Neural crest cell (in vitro differentiated cells): Measurements from ENCODE around the gene VPS13C. TPM values are rescaled to one million over a fixed set of nuclear protein-coding genes. Genes with fewer than 3 reads are reported as not detected.

ENCODE experiments used
- DNase-seq: peaks from one replicate; pipeline ENCODE4 v3.0.0; 2021; ENCODE audit warnings: low read depth, mixed read lengths, low spot score
- H3K27ac Mint-ChIP-seq: one replicate; pipeline ENCODE4 v1.8.0; 2021; ENCODE audit warnings: mild to moderate bottlenecking, mixed read lengths; ENCODE audit not compliant: unreplicated experiment
- H3K27me3 Mint-ChIP-seq: 2 replicates; pipeline ENCODE4 v1.8.0; 2021; ENCODE audit warnings: low read depth, mild to moderate bottlenecking, mixed read lengths
- H3K36me3 Mint-ChIP-seq: 2 replicates; pipeline ENCODE4 v1.8.0; 2021; ENCODE audit warnings: low read depth, mild to moderate bottlenecking, mixed read lengths
- H3K4me1 Mint-ChIP-seq: 2 replicates; pipeline ENCODE4 v1.8.0; 2021; ENCODE audit warnings: mixed read lengths
- H3K4me3 Mint-ChIP-seq: one replicate; pipeline ENCODE4 v1.8.0; 2021; ENCODE audit warnings: mild to moderate bottlenecking, mixed read lengths
- H3K9me3 Mint-ChIP-seq: 2 replicates; pipeline ENCODE4 v1.8.0; 2021; ENCODE audit warnings: mixed read lengths
- CTCF ChIP-seq: fragments of 200-600 bp; sonication (generic); conservative IDR thresholded peaks from 2 replicates; pipeline ENCODE4 v1.5.0; 2021; ENCODE audit warnings: antibody characterized with exemption, mild to moderate bottlenecking
- total RNA-seq: library from RNA; stranded (reverse); gene quantifications from 2 replicates; pipeline ENCODE4 v1.2.1, GENCODE V29; 2021

VPS13C gene
- total RNA-seq, 1 donor from 2014 or later, result 33.1 TPM

DNA sequence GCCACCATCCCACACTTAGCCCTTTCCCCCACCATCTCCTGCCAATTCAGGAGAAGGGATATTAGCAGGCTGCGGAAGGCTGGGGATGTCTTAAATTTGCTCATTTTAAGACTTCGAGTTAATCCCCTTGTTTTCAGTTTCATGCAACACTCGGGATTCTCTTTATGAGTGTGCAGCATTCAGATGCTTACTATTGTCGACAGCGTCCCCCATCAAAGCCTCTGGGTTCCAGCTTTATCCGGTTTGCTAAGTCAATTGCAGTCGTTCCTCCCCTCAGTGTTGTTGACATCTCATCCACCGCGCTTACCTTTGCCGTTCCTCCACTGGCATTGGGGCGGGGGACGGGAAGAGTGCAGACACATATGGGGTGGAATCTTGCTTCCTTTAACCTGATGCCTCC lies 220.2 kb downstream of the VPS13C start:
- no peaks in the 10 kb centered on the region for H3K4me1 Mint-ChIP-seq
- no peak for DNase-seq
- no peak overlapping the region for H3K4me3 Mint-ChIP-seq
- H3K36me3 Mint-ChIP-seq, result no peaks in the 10 kb centered on the region
- H3K27me3 Mint-ChIP-seq, result no peaks in the 10 kb centered on the region
- TF ChIP-seq CTCF, result no peak
- H3K9me3 Mint-ChIP-seq, result no peaks in the 10 kb centered on the region
- H3K27ac Mint-ChIP-seq, result no peak overlapping the region

DNA sequence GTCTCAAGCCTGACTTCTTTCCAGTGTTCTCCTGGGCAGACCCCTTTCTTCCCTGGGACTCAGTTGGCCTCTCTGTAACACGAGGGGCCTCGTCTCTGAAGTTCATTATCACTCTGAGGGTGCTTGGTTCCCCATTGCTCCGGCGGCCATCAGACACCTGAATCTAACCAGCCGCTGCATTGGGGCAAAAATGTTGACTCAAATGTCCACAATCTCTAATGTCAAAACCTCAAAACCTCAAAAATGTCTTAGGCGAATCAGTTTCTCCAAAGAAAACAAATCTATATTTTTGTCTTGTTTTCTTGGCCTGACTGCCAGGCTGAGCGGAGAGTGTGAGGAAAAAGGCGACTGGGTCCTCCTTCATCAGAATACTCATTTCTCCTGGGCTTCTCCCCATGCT lies 220.7 kb downstream of the VPS13C start:
- peaks cover 2% of the 10 kb centered on the region for H3K27me3 Mint-ChIP-seq
- no peaks in the 10 kb centered on the region for H3K9me3 Mint-ChIP-seq
- H3K4me3 Mint-ChIP-seq, result no peak overlapping the region
- DNase-seq, result no peak
- no peaks in the 10 kb centered on the region for H3K4me1 Mint-ChIP-seq
- H3K36me3 Mint-ChIP-seq, result no peaks in the 10 kb centered on the region
- TF ChIP-seq CTCF, result no peak
- no peak overlapping the region for H3K27ac Mint-ChIP-seq

DNA sequence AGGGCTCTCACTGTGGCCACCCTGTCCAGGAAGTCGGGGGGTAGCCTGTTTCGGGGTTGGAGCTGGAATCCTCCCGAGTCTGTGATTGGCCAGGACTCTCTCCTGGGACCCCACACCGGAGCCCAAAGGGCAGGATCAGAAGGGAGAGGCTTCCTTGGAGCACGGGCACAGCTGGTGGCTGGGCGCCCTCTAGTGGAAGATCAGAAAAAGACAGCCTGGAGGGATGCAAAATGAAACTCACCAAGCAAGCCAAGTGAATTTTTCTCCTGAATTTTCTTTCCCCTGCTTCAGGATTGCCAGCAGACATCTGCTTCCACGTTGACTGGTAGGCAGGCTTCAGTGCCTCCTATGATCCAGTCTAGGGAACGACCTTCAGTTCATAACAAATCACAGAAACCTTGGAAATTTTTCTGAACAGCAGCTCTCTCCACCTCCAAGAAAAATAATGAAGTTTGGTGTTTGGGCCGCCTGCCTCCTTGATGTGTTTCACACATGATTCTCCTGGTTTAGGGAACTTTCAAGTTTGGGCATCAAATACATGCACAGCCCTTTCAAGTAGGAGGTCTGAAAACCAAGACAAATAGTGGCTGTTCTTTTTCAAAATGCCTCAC lies 224.6 kb downstream of the VPS13C start:
- no peaks in the 10 kb centered on the region for H3K4me1 Mint-ChIP-seq
- DNase-seq, result peak; percentile 71
- no peaks in the 10 kb centered on the region for H3K9me3 Mint-ChIP-seq
- H3K4me3 Mint-ChIP-seq, result no peak overlapping the region
- TF ChIP-seq CTCF, result peak; percentile 95
- no peak overlapping the region for H3K27ac Mint-ChIP-seq
- no peaks in the 10 kb centered on the region for H3K36me3 Mint-ChIP-seq
- peaks cover 5% of the 10 kb centered on the region for H3K27me3 Mint-ChIP-seq

DNA sequence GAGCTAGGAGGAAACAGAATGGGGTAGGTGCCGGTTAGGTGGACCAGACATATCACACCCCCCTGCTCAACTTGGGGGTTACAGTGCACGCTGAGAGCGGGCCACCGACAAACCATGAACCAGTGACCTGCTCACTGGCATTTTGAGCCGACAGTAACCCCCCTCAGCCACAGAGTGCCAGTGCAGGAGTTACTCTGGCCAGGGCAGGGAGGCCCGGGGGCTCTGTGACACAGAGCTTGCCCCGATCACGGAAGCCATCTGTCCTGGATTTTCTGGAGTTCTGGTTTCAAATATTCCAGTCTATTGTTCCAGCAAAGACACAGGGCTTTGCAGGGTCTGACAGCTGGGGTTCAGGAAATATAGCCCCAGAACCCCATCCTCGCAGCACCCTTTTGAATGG lies 225.2 kb downstream of the VPS13C start:
- no peak for DNase-seq
- no peaks in the 10 kb centered on the region for H3K36me3 Mint-ChIP-seq
- no peaks in the 10 kb centered on the region for H3K4me1 Mint-ChIP-seq
- no peak for TF ChIP-seq CTCF
- no peak overlapping the region for H3K4me3 Mint-ChIP-seq
- no peaks in the 10 kb centered on the region for H3K9me3 Mint-ChIP-seq
- peaks cover 5% of the 10 kb centered on the region for H3K27me3 Mint-ChIP-seq
- no peak overlapping the region for H3K27ac Mint-ChIP-seq

DNA sequence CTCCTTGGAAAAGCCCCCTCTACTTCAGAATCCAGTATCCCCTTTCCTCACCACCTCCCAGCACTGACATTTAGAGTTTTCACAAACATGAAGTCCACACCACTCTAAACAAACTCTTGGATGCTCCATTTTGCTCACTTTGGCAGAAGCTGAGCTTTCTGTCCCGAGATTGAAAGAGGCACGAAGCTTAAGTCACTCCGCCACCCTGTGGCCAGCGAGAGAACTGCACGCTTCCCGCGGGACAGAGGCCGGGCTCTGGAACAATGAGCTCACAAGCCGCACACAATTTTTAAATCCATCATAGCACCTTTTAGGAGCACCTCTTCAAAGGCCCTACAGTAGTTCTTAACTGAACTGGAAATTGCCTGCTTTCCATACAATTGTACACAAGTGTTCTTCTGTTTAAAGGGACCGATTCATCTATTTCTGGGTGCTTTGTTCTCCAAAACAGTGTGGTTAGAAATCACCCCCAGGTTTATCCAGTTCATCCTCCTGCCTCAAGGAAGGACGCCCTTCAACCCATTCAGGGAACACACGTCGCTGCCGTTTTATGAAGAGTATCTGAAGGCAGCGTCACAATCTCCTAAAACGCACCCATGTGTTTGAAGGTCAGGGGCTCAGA lies 226.1 kb downstream of the VPS13C start:
- no peak overlapping the region for H3K4me3 Mint-ChIP-seq
- no peaks in the 10 kb centered on the region for H3K4me1 Mint-ChIP-seq
- H3K9me3 Mint-ChIP-seq, result no peaks in the 10 kb centered on the region
- DNase-seq, result peak; percentile 92
- peak; percentile 95 for TF ChIP-seq CTCF
- H3K36me3 Mint-ChIP-seq, result no peaks in the 10 kb centered on the region
- no peak overlapping the region for H3K27ac Mint-ChIP-seq
- H3K27me3 Mint-ChIP-seq, result peaks cover 5% of the 10 kb centered on the region
